M059J (cell line): ENCODE measurements around the gene CRTC1. TPM values are rescaled to one million over a fixed set of nuclear protein-coding genes. Genes with fewer than 3 reads are reported as not detected.
A peak's percentile ranks its signal among the peaks of the same experiment; 100 is the strongest.

Experiments used
- DNase-seq: peaks from one replicate; pipeline ENCODE4 v3.0.0-alpha.2; 2012; ENCODE audit warnings: low read depth
- total RNA-seq: library from RNA; depleted of rRNA; stranded (reverse); fragments of >200 nt; shearing (Covaris generic); gene quantifications from 2 replicates; pipeline ENCODE4 v1.2.3, GENCODE V29; 2014

The CRTC1 gene
- total RNA-seq, 1 experiment from 2014 or later, result 2.8 TPM

- DNase-seq, result no peak
Measured at GRCh38 chr19:18745931-18746330, 62.5 kb downstream of the CRTC1 start.

GRCh38 chr19:18746401-18747325 lies 63.2 kb downstream of the CRTC1 start:
- DNase-seq, result no peak

GRCh38 chr19:18749362-18750231 lies 66.1 kb downstream of the CRTC1 start:
- no peak for DNase-seq

- no peak for DNase-seq
Measured at GRCh38 chr19:18750295-18750970, 67.0 kb downstream of the CRTC1 start.

- DNase-seq, result no peak
Measured at GRCh38 chr19:18751571-18751970, 68.1 kb downstream of the CRTC1 start.

- no peak for DNase-seq
Measured at GRCh38 chr19:18754501-18754900, 71.0 kb downstream of the CRTC1 start.

GRCh38 chr19:18756896-18757295 lies 73.4 kb downstream of the CRTC1 start:
- DNase-seq, result no peak

- DNase-seq, result no peak
Measured at GRCh38 chr19:18759304-18759994, 76.0 kb downstream of the CRTC1 start.

- DNase-seq, result no peak
Measured at GRCh38 chr19:18759995-18760426, 76.5 kb downstream of the CRTC1 start.

- DNase-seq, result no peak
Measured at GRCh38 chr19:18760440-18761383, 77.2 kb downstream of the CRTC1 start.

- no peak for DNase-seq
Measured at GRCh38 chr19:18761531-18762110, 78.1 kb downstream of the CRTC1 start.

GRCh38 chr19:18762125-18763023 lies 78.9 kb downstream of the CRTC1 start:
- peak; percentile 87 for DNase-seq

GRCh38 chr19:18763674-18764590 lies 80.5 kb downstream of the CRTC1 start:
- peak; percentile 94 for DNase-seq

GRCh38 chr19:18764591-18765051 lies 81.1 kb downstream of the CRTC1 start:
- peak; percentile 88 for DNase-seq

- no peak for DNase-seq
Measured at GRCh38 chr19:18765224-18765623, 81.7 kb downstream of the CRTC1 start.

GRCh38 chr19:18768046-18768771 lies 84.7 kb downstream of the CRTC1 start:
- DNase-seq, result no peak
